Ishikawa (cell line): ENCODE results near the gene NRCAM.

ENCODE experiments used
- CEBPB ChIP-seq: IDR thresholded peaks from 2 replicates; pipeline ENCODE4 v1.6.1; 2012
- CREB1 ChIP-seq: IDR thresholded peaks from 2 replicates; pipeline ENCODE4 v1.6.1; 2012; ENCODE audit warnings: low read depth
- EGR1 ChIP-seq: IDR thresholded peaks from 2 replicates; pipeline ENCODE4 v1.6.1; 2012
- EP300 ChIP-seq: IDR thresholded peaks from 2 replicates; pipeline ENCODE4 v1.6.1; 2012; ENCODE audit warnings: borderline replicate concordance
- FOXM1 ChIP-seq: IDR thresholded peaks from 2 replicates; pipeline ENCODE4 v1.6.1; 2012; ENCODE audit warnings: low read depth, borderline replicate concordance
- NFIC ChIP-seq: IDR thresholded peaks from 2 replicates; pipeline ENCODE4 v1.6.1; 2012
- RAD21 ChIP-seq: IDR thresholded peaks from 2 replicates; pipeline ENCODE4 v1.6.1; 2012; ENCODE audit warnings: low read depth
- TAF1 ChIP-seq: IDR thresholded peaks from 2 replicates; pipeline ENCODE4 v1.6.1; 2012; ENCODE audit warnings: low read depth, mild to moderate bottlenecking
- TCF12 ChIP-seq: IDR thresholded peaks from 2 replicates; pipeline ENCODE4 v1.6.1; 2012; ENCODE audit warnings: low read depth
- TEAD4 ChIP-seq: IDR thresholded peaks from 2 replicates; pipeline ENCODE4 v1.6.1; 2012
- USF1 ChIP-seq: IDR thresholded peaks from 2 replicates; pipeline ENCODE4 v1.6.1; 2012
- YY1 ChIP-seq: IDR thresholded peaks from 2 replicates; pipeline ENCODE4 v1.6.1; 2012; ENCODE audit warnings: low read depth
- ZBTB7A ChIP-seq: IDR thresholded peaks from 2 replicates; pipeline ENCODE4 v1.6.1; 2012; ENCODE audit warnings: low read depth
- TF ChIP-seq, protein P1 (sequence below): IDR thresholded peaks from 2 replicates; pipeline ENCODE4 v1.6.1; 2012
- TF ChIP-seq, protein P2 (sequence below): IDR thresholded peaks from 2 replicates; pipeline ENCODE4 v1.6.1; 2012; ENCODE audit warnings: low read depth, mild to moderate bottlenecking

The NRCAM gene

DNA sequence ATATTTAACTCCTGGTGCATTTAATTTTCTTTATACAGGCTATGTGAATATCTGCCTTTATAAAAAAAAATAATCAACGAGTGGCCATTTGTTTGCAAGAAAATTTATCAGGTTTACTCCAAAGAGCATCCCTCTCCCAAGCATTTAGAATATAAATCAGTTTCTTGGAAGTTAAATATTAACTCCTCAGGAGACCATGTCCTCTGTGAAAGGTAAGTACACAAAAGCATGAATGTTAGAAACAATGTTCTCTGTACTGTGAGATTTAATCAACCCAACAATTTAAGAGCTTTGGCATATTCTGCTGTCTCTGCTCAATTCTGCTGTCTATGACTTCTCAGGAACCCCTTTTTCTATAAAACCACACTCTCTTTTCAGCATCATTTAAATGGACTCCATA, 206.8 kb downstream of the NRCAM start:
- no peak for TF ChIP-seq YY1
- TF ChIP-seq, protein P1, sequence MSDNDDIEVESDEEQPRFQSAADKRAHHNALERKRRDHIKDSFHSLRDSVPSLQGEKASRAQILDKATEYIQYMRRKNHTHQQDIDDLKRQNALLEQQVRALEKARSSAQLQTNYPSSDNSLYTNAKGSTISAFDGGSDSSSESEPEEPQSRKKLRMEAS = no peak
- no peak for TF ChIP-seq ZBTB7A
- TF ChIP-seq RAD21 = no peak
- no peak for TF ChIP-seq EGR1
- TF ChIP-seq TCF12 = no peak
- TF ChIP-seq FOXM1 = no peak
- TF ChIP-seq CREB1 = no peak
- no peak for TF ChIP-seq TAF1
- TF ChIP-seq TEAD4 = no peak
- TF ChIP-seq, protein P2, sequence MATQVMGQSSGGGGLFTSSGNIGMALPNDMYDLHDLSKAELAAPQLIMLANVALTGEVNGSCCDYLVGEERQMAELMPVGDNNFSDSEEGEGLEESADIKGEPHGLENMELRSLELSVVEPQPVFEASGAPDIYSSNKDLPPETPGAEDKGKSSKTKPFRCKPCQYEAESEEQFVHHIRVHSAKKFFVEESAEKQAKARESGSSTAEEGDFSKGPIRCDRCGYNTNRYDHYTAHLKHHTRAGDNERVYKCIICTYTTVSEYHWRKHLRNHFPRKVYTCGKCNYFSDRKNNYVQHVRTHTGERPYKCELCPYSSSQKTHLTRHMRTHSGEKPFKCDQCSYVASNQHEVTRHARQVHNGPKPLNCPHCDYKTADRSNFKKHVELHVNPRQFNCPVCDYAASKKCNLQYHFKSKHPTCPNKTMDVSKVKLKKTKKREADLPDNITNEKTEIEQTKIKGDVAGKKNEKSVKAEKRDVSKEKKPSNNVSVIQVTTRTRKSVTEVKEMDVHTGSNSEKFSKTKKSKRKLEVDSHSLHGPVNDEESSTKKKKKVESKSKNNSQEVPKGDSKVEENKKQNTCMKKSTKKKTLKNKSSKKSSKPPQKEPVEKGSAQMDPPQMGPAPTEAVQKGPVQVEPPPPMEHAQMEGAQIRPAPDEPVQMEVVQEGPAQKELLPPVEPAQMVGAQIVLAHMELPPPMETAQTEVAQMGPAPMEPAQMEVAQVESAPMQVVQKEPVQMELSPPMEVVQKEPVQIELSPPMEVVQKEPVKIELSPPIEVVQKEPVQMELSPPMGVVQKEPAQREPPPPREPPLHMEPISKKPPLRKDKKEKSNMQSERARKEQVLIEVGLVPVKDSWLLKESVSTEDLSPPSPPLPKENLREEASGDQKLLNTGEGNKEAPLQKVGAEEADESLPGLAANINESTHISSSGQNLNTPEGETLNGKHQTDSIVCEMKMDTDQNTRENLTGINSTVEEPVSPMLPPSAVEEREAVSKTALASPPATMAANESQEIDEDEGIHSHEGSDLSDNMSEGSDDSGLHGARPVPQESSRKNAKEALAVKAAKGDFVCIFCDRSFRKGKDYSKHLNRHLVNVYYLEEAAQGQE = no peak
- TF ChIP-seq CEBPB = no peak

- TF ChIP-seq EP300 (no peak), ZBTB7A (no peak), TEAD4 (no peak), USF1 (no peak), NFIC (no peak), TAF1 (no peak), TCF12 (no peak), CREB1 (no peak), YY1 (no peak), EGR1 (no peak), RAD21 (no peak), FOXM1 (no peak)
- TF ChIP-seq, protein P2 = no peak
These were observed 207.4 kb downstream of the NRCAM start for GRCh38 chr7:108248821-108249220.

GRCh38 chr7:108248418-108248817, 207.8 kb downstream of the NRCAM start:
- no peak for TF ChIP-seq EP300
- no peak for TF ChIP-seq FOXM1
- TF ChIP-seq ZBTB7A = no peak
- no peak for TF ChIP-seq EGR1
- no peak for TF ChIP-seq TCF12
- no peak for TF ChIP-seq TEAD4
- TF ChIP-seq CEBPB = no peak
- TF ChIP-seq, protein P2 = no peak

- TF ChIP-seq TCF12 (no peak), USF1 (no peak), EP300 (no peak), RAD21 (no peak), CEBPB (no peak), TAF1 (no peak), ZBTB7A (no peak), CREB1 (no peak), EGR1 (no peak), FOXM1 (no peak), NFIC (no peak), TEAD4 (no peak), YY1 (no peak)
- TF ChIP-seq, protein P2 = no peak
- TF ChIP-seq, protein P1 = no peak
These were observed 208.6 kb downstream of the NRCAM start for GRCh38 chr7:108247614-108248013.
